A673 (cell line): ENCODE data around the gene CD3D. TPM values are rescaled to one million over a fixed set of nuclear protein-coding genes. Genes with fewer than 3 reads are reported as not detected.

Source experiments
- Bru-seq: library from RNA; stranded (reverse); fragments of 400-500 nt; gene quantifications from one replicate; lab custom pipeline; 2021; lab: Mats Ljungman, UMichigan
- BruChase-seq, 2 experiments: library from RNA; stranded (reverse); fragments of 400-500 nt; gene quantifications; one replicate each; lab custom pipeline; 2021; lab: Mats Ljungman, UMichigan
- BruUV-seq: library from RNA; stranded (reverse); fragments of 400-500 nt; replicated peaks from 2 replicates; lab custom pipeline; 2021; lab: Mats Ljungman, UMichigan
- CTCF ChIA-PET: fragments of 300-600 bp; sonication (Branson Sonifier 250); formaldehyde crosslinking; loops from one replicate; lab custom pipeline; 2022; ENCODE audit warnings: antibody characterized with exemption; lab: Charles Lee
- POLR2A ChIA-PET: fragments of 300-600 bp; sonication (Branson Sonifier 250); formaldehyde crosslinking; loops from one replicate; lab custom pipeline; 2022; ENCODE audit warnings: antibody characterized with exemption; ENCODE audit not compliant: low non-redundant PET; lab: Charles Lee
- DNase-seq: peaks from one replicate; pipeline ENCODE4 v3.0.0-alpha.2; 2015; ENCODE audit warnings: low spot score
- H3K27ac ChIP-seq: fragments of 200-600 bp; sonication (generic); 2 replicates; pipeline ENCODE4 v1.5.1; 2016; ENCODE audit warnings: mixed run types, low read depth, mild to moderate bottlenecking, mixed read lengths, antibody characterized with exemption, low read length; ENCODE audit not compliant: poor library complexity, severe bottlenecking
- H3K27me3 ChIP-seq: fragments of 200-600 bp; sonication (generic); replicated peaks from 2 replicates; pipeline ENCODE4 v1.6.1; 2017; ENCODE audit warnings: mixed run types, low read depth, mild to moderate bottlenecking, mixed read lengths, antibody characterized with exemption, low read length; ENCODE audit not compliant: insufficient read depth, poor library complexity
- H3K36me3 ChIP-seq: fragments of 200-600 bp; sonication (generic); 2 replicates; pipeline ENCODE4 v1.6.1; 2016; ENCODE audit warnings: mixed run types, mild to moderate bottlenecking, mixed read lengths, antibody characterized with exemption, low read length; ENCODE audit not compliant: insufficient read depth, poor library complexity, severe bottlenecking
- H3K4me1 ChIP-seq: fragments of 200-600 bp; sonication (generic); 2 replicates; pipeline ENCODE4 v1.6.1; 2017; ENCODE audit warnings: mixed run types, mild to moderate bottlenecking, mixed read lengths, antibody characterized with exemption, low read length; ENCODE audit not compliant: insufficient read depth, poor library complexity, severe bottlenecking
- H3K4me3 ChIP-seq: fragments of 200-600 bp; sonication (generic); 2 replicates; pipeline ENCODE4 v1.5.1; 2016; ENCODE audit warnings: low read depth, mixed run types, mild to moderate bottlenecking, mixed read lengths, low read length; ENCODE audit not compliant: poor library complexity, severe bottlenecking
- H3K9me3 ChIP-seq: fragments of 200-600 bp; sonication (generic); 2 replicates; pipeline ENCODE4 v1.6.1; 2016; ENCODE audit warnings: mixed run types, low read depth, mild to moderate bottlenecking, mixed read lengths, antibody characterized with exemption, low read length; ENCODE audit not compliant: poor library complexity, severe bottlenecking
- CTCF ChIP-seq: fragments of 300-800, 200-600 bp; sonication (generic); conservative IDR thresholded peaks from 2 replicates; pipeline ENCODE4 v1.5.1; 2017; ENCODE audit warnings: low read depth, mild to moderate bottlenecking, antibody characterized with exemption, low read length, moderate library complexity, mixed read lengths
- EZH2 ChIP-seq: fragments of 200-600 bp; sonication (generic); IDR thresholded peaks from 2 replicates; pipeline ENCODE4 v1.6.1; 2017; ENCODE audit warnings: borderline replicate concordance, low read depth, mild to moderate bottlenecking, mixed read lengths, antibody characterized with exemption, low read length; ENCODE audit not compliant: poor library complexity, severe bottlenecking
- intact Hi-C: fragments of 100-400 bp; cut with micrococcal nuclease; formaldehyde crosslinking; loops from one replicate; pipeline ENCODE4 v1.10.0; 2022; ENCODE audit not compliant: unreplicated experiment
- long read RNA-seq: library from polyadenylated mRNA; stranded (forward); transcript quantifications from one replicate; pipeline ENCODE4 v2.0.0, GENCODE V29; 2022
- total RNA-seq: library from RNA; stranded (reverse); gene quantifications from 2 replicates; pipeline ENCODE4 v1.2.3, GENCODE V29; 2021

The CD3D gene
- total RNA-seq, result not detected in 2 replicates
- Bru-seq, nascent RNA, result not detected
- not detected for BruChase-seq, experiment 1, labeled RNA remaining after a 2-hour chase
- not detected for BruChase-seq, experiment 2, labeled RNA remaining after a 6-hour chase
- long read RNA-seq, result 0 reads

GRCh38 chr11:118342503-118343161, at the start of gene CD3D:
Gene CD3D, minus strand, starts transcription at chr11:118342705. Its CDS starts 98 bp downstream, at chr11:118342607.
- BruUV-seq, result no TSS peak
- Histone ChIP-seq H3K4me1 (no peaks in the 10 kb centered on the region), H3K36me3 (no peaks in the 10 kb centered on the region), H3K9me3 (no peaks in the 10 kb centered on the region), H3K4me3 (no peak within 1 kb of the TSS), H3K27ac (no peak within 1 kb of the TSS), H3K27me3 (peaks cover 9% of the 10 kb centered on the region)
- no peak for DNase-seq
- CTCF ChIA-PET, result no interaction called here
- POLR2A ChIA-PET, result no interaction called here
- intact Hi-C loops, result no loop called here
- no peak for TF ChIP-seq EZH2
- no peak for TF ChIP-seq CTCF

- BruUV-seq, result no TSS peak
- Histone ChIP-seq H3K4me1 (no peaks in the 10 kb centered on the region), H3K36me3 (peaks cover 85% of the 10 kb centered on the region), H3K27ac (no peak overlapping the region), H3K9me3 (no peaks in the 10 kb centered on the region), H3K27me3 (no peaks in the 10 kb centered on the region), H3K4me3 (no peak overlapping the region)
- DNase-seq, result no peak
- ChIA-PET POLR2A (no interaction called here), CTCF (no interaction called here)
- intact Hi-C loops, result no loop called here
- TF ChIP-seq EZH2 (no peak), CTCF (no peak)
These were observed 41.2 kb upstream of the CD3D start for GRCh38 chr11:118383657-118384056.

- ChIA-PET CTCF (no interaction called here), POLR2A (no interaction called here)
- Histone ChIP-seq H3K9me3 (no peaks in the 10 kb centered on the region), H3K4me3 (no peak overlapping the region), H3K27ac (no peak overlapping the region), H3K27me3 (no peaks in the 10 kb centered on the region), H3K36me3 (peaks cover 90% of the 10 kb centered on the region), H3K4me1 (no peaks in the 10 kb centered on the region)
- no peak for DNase-seq
- no peak for TF ChIP-seq EZH2
- no peak for TF ChIP-seq CTCF
- no TSS peak for BruUV-seq
- intact Hi-C loops, result no loop called here
These were observed 40.4 kb upstream of the CD3D start for GRCh38 chr11:118382954-118383353.
